HG02884 (cell line): Measurements from ENCODE around the gene PRR12.

Experiments
- ATAC-seq: cut with Tn5 transposase; IDR thresholded peaks from one replicate; pipeline ENCODE4 v1.9.1; 2021; ENCODE audit warnings: mild to moderate bottlenecking, moderate library complexity; ENCODE audit not compliant: unreplicated experiment

The PRR12 gene

DNA sequence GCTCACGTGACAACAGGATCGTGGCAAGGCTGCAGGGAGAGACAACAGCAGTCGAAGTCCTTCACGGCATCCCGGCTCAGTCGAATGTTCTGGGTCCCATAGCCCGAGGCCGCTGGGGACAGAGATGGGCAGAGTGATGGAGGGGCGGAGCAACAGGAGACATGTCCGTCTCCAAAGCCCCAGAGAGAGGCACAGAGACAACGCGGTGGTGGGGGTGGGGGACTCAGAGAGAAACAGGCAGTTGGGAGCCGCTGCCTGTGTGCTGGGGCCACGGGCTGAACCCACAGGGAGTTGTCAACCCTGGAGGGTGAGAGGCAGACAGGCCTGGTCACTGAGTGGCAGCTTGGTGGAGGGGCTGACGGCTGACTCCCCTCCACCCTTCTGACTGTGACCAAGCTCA is 31.1 kb upstream of the PRR12 start:
- no peak for ATAC-seq

- ATAC-seq: no peak
These were observed 30.6 kb upstream of the PRR12 start for GRCh38 chr19:49560358-49560900.

DNA sequence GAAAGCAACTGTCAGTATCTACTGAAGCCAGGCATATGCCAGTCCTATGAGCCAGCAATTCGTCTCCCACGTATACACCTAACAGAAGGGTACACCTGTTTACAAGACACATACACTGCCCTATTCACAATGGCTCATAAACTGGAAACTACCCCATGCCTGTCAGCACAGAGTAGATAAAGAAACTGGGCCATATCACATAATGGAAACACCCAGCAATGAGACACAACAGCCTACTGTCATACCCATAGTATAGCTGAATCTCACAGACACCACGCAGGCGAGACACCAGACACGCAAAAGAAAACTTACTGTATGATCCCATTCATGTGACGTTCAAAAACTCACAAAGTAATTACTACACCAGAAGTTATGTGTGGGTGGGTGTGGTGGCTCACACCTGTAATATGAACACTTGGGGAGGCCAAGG is 26.4 kb upstream of the PRR12 start:
- no peak for ATAC-seq

- no peak for ATAC-seq
These were observed 25.7 kb upstream of the PRR12 start for GRCh38 chr19:49565261-49565660.

DNA sequence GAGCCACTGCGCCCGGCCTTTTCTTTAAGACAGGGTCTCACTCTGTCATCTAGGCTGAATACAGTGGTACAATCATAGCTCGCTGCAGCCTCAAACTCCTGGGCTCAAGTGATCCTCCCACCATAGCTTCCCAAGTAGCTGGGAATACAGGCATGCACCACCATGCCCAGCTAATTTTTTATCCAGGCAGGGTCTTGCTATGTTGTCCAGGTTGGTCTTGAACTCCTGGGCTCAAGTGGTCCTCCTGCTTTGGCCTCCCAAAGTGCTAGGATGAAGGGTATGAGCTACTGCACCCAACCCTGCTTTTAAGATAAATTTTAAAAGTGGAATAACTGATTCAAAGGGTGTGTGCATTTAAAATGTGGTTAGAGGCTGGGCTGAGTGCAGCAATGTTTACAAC is 24.7 kb upstream of the PRR12 start:
- no peak for ATAC-seq

GRCh38 chr19:49567861-49568441 is 23.0 kb upstream of the PRR12 start:
- no peak for ATAC-seq

DNA sequence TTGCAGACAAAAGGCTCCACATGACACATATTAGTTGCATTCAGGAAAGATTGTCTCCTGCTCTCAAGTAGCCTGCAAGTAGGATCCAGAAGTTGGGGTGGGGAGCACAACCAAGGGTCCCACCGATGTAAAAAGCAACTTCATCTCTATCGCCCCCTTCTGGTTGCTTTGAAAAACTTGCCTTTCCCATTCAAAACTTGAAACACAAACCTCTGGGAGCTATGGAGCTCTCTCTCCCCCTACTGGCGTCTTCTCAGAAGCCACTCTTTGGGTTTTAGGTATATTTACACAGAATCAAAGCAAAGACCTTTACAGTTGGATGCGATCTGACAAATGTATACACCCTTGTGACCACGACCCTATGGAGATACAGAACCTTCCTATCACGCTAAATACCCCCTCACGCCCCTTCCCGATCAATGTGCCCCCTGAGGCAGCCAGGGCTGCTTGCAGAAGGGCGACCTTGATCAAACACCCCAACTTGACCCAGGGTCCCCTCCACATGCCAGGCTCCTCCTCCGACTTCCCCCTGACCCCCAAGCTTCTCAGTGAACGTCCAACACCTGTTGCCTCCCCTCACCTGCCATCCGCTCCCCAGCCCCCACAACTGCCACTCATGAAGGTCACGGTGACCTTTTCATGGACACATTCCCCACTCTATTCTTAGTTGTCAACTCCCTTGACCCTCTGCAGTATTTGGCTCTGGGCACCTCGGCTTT is 20.7 kb upstream of the PRR12 start:
- no peak for ATAC-seq

DNA sequence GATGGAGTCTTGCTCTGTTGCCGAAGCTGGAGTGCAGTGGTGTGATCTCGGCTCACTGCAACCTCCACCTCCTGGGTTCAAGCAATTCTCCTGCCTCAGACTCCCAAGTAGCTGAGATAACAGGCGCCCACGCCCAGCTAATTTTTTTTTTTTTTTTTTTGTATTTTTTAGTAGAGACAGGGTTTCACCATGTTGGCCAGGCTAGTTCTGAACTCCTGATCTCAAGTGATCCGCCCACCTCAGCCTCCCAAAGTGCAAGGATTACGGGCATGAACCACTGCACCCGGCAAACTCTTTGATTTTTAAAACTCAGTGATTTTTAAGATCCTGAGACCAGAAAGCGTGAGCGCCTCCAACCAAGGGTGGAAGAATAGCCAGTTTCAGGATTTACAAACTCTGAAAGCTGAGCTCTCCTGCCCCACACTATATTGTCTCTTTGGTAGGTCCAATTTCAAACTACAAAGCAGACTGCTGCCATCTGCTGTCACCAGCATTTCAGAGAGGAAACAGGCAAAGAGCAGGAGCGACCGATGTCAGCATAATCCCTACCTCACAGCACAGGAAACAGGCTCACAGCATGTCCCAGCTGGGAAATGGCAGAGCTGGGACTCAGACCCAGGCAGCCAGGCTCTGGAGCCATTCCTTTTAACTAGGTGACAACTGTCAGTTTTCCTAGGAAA is 19.8 kb upstream of the PRR12 start:
- no peak for ATAC-seq

- no peak for ATAC-seq
These were observed 18.0 kb upstream of the PRR12 start for GRCh38 chr19:49573009-49573408.

- ATAC-seq: no peak
These were observed 17.6 kb upstream of the PRR12 start for GRCh38 chr19:49573425-49573824.

DNA sequence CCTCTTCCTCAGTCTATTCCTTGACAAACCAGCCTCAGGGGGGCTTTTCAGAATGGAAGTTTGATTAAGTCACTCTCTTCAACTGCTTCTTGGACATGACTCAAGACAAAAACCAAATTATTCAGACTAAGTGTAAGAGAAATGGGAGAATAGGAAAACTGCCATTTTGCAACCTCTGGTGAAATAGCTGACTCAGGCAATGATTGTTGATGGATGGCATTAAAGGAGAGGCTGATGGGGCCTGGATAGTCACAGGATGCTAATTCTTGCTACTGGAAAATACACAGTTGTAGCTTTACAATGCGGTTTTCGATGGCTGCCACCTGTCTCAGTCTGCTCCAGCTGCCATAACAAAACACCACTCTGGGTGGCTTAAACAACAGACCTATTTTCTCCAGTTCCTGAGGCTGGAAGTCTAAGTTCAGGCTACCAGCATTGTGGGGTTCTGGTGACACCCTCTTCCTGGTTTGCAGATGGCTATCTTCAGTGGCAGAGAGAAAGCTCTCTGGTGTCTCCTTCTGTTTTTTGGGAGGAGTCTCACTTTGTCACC is 16.7 kb upstream of the PRR12 start:
- ATAC-seq: no peak

GRCh38 chr19:49579193-49579592 is 11.8 kb upstream of the PRR12 start:
- ATAC-seq: no peak

DNA sequence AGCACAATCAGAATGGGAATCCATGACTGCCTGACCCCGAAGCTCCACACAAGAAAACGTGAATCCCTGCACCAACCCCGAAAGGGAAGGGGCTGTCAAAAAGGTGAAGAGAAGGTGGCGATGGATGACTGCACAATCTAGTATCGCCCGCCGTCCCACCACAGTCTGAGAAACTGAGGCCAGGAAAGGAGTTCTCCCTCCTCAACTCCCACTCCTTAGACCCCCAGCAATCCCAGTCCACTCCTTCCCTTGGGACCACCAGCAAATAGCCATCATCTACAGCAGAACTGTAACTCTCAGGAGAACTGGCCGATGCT is 11.1 kb upstream of the PRR12 start:
- ATAC-seq: no peak

DNA sequence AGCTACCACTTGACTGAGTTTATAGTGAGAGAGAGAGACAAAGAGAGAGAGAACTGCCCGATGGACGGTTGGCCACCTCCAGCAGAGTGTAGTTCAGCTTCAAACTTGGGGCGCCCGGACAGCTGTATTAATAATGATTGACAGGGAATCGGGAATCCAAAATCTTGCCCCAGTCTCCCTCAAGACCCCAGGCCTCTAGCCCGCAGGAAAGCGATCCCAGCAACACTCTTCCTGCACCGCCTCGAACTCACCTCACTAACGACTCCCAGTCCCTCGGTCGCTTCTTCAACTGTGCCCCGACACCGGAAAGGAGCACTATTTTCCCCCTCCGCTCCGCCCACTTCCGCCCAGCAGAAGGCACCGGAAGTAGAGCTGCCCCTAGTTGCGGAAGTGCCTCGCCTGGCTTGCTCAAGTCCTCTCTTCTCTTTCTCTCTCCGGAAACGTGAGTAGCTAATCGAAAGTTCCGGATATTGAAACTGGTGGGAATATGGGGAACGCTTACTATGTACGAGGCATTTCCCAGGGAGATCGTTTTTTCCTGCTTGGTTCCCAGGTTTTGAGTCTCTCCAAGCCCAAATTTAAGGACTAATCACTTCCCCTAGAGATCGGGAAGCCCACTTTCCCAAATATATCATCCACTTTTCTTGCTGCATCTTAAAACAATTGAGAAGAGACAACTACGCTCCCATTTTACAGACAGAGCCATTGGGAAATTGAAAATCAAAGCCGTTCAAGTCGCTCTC is 10.5 kb upstream of the PRR12 start, which contains the start of gene NOSIP:
Gene NOSIP, minus strand, starts transcription at position 293 of the 743 bp plus-strand sequence. CDS start 19,865 bp downstream, outside the sequence.
- ATAC-seq: peak; percentile 70

DNA sequence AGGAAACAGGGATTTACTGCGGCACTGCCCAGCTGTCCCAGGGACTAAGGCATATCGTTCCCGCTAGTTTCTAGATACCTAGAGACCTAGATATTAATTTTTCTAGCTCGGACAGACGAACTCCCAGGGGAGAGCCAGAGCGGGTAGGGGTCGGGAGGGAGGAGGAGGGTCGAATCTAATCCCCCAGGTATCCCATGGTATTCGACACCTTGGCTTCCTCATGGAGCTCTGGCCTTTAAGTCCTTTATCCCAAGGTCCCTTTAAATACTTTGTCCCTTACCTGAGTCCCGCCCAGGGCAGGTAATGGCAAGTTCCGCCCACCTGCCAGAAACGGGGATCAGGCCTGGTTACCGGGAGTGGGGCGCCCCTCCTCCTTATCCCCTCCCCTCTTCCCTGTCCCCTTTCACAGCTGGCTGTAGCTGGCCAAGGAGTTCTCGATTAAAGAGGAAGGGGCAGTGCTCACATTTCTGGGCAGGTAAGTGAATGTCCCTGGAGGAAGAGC is 9.9 kb upstream of the PRR12 start, which contains the start of gene PRRG2:
Gene PRRG2, plus strand, starts transcription at position 310 of the 502 bp plus-strand sequence. CDS start 1,904 bp downstream, outside the sequence.
- ATAC-seq: no peak

DNA sequence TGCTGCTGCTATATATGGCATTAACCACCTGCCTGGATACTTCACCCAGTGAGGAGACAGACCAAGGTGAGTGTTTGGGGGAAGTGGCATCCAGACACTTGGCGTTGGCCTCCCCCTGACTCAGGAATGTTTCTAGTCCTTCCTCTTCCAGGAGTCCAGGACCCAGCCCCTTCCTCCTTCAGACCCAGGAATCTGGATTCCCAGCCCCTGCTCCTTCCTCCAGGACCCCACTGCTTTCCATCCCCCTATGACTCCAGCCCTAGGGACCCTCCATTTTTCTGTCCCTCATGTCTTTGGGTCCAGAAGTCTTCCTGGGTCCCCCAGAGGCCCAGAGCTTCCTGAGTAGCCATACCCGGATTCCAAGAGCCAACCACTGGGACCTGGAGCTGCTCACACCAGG is 7.7 kb upstream of the PRR12 start:
- ATAC-seq: no peak

DNA sequence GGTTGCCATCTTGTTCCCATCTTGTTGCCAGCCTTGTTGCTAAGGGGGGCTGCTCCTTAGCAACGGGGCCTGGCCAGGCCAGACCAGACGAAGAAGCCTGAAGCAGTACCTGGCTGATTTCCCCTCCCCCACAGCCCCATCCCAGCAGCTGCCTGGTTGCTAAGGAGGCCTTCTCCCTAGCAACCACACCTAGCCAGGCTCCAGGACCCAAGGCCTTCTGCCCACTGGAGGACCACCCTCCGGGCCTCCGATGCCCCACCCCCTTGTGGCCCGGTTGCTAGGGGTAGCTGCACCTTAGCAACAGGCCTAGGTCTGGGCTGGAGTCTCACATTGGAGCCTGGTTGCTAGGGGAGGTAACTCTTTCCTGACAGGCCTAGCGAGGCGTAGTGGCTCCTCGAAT is 6.0 kb upstream of the PRR12 start:
- no peak for ATAC-seq

DNA sequence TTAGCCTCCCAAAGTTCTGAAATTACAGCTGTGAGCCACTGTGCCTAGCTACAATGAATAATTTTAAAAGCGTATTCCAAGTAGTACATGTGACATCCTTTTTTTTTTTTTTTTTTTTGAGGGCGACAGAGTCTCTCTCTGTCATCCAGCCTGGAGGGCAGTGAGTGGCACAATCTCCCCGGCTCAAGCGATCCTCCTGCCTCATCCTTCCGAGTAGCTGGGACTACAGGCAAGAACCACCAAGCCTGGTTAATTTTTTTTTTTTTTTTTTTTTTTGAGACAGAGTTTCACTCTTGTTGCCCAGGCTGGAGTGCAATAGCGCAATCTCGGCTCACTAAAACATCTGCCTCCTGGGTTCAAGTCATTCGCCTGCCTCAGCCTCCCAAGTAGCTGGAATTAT is 3.8 kb upstream of the PRR12 start:
- ATAC-seq: no peak

DNA sequence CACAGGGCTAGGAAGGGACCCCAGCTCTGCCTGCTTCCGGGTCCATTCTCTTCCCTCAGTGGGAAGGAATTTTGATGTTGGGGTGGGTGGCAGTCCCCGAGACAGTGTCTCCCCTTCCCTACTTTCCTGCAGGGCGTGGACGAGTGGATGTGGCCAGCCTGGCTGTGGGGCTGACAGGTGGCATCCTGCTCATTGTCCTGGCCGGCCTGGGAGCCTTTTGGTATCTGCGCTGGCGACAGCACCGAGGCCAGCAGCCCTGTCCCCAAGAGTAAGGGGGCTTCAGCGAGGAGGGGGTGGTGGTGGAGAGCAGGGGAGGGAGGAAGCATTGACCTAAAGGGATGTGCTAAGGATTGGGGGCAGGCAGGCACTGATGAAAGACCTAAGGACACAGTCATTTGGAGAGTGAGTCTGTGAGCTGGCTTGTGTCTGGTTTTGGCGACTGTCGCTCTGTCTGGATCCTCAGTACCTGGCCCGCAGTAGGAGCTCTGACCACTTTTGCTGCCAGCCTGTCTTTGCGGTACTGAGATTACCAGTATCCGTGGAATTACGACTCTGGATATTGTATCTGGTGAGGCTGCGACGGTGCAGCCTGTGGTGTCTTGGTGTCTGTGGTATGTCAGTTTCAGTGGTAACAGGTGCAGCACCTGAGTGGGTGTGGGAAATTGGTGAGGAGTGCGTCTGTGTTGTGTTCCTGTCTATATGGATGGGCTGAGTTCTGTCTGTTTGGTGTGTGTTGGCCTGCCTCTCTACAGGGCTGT is 2.4 kb upstream of the PRR12 start:
- no peak for ATAC-seq

DNA sequence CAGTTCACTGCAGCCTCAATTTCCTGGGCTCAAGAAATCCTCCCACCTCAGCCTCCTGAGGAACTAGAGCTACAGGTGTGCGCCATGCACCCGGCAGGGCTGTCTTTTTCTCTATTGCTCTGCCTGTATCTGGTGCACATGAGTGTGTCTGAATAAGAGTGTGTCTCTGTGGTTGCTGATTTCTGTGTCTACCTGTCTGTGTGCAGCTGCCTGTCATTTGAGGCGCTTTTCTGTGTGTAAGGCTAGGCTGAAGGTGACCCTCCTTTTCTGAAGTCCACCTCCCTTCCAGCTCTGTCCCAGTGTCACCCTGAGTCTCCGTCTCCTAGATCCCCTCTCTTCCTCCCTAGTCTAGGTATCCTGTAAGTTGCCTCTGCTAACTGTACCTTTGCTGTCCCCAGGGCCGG is 1.5 kb upstream of the PRR12 start:
- no peak for ATAC-seq
